ENCODE results near the gene TANGO6. TPM values are rescaled to one million over a fixed set of nuclear protein-coding genes. Genes with fewer than 3 reads are reported as not detected.

The TANGO6 gene
- total and polyA plus RNA-seq, 2 of the 8 experiments (the other 6 are each of a cell fraction or from before 2014, with no cell fraction given): 5.0 to 19.5 TPM

GRCh38 chr16:69123910-69124309 is 280.6 kb downstream of the TANGO6 start:
- Histone ChIP-seq H3K23me2 (ENCODE audit: low read depth, low read length) (no peaks in the 10 kb centered on the region), H4K20me1 (replicated peaks in 1 of 2; ENCODE audit: control insufficient read depth in 1 of 2, insufficient read depth in 2 of 2, low read length in 2 of 2) (peaks cover 0 to 6% of the 10 kb centered on the region in 2 experiments), H2AFZ (ENCODE audit: low read length) (no peak overlapping the region), H4K8ac (ENCODE audit: extremely low read depth, insufficient read depth, low read length) (no peak overlapping the region), H2AK5ac (ENCODE audit: low read depth, low read length) (no peak overlapping the region), H3K4me2 (ENCODE audit: insufficient read depth in 1 of 2, low read depth in 2 of 2, low read length in 2 of 2) (no peak overlapping the region), H3K4ac (replicated peaks; ENCODE audit: insufficient read length, low read depth, low read length) (no peak overlapping the region), H3K79me2 (ENCODE audit: control insufficient read depth in 1 of 2, insufficient read depth in 2 of 2, low read length in 2 of 2) (peaks cover 0 to 34% of the 10 kb centered on the region in 2 experiments; a peak in 2 of 4 replicates), H2BK15ac (ENCODE audit: low read length) (no peak overlapping the region), H3K14ac (ENCODE audit: insufficient read length) (no peak overlapping the region), H3K27me3 (replicated peaks in 1 of 4; ENCODE audit: control insufficient read depth in 3 of 4, extremely low read depth in 1 of 4, insufficient read depth in 3 of 4, low read length in 3 of 4) (no peaks in the 10 kb centered on the region), H3K4me1 (replicated peaks in 1 of 4; ENCODE audit: control insufficient read depth in 3 of 4, insufficient read depth in 4 of 4, low read length in 3 of 4) (no peaks in the 10 kb centered on the region), H2BK20ac (ENCODE audit: low read length) (no peak overlapping the region), H2BK5ac (ENCODE audit: low read depth, low read length) (no peak overlapping the region), H3K18ac (ENCODE audit: extremely low read depth, low read length) (no peak overlapping the region), H4K91ac (replicated peaks; ENCODE audit: insufficient read length, low read length) (no peak overlapping the region), H3K4me3 (ENCODE audit: extremely low read depth in 1 of 4, insufficient read depth in 2 of 4, low read depth in 3 of 4, low read length in 4 of 4) (no peak overlapping the region), H4K5ac (ENCODE audit: insufficient read length, low read depth, low read length) (no peak overlapping the region), H3K23ac (ENCODE audit: insufficient read length) (no peak overlapping the region), H3K27ac (ENCODE audit: low read depth, low read length) (no peak overlapping the region), H2BK12ac (ENCODE audit: low read depth, low read length) (no peak overlapping the region), H3K36me3 (ENCODE audit: control insufficient read depth in 2 of 4, insufficient read depth in 4 of 4, low read length in 3 of 4) (peaks cover 0 to 28% (median 13%) of the 10 kb centered on the region in 4 experiments; a peak in 6 of 8 replicates), H3K9ac (replicated peaks in 1 of 4; ENCODE audit: extremely low read depth in 1 of 4, low read depth in 3 of 4, low read length in 3 of 4) (no peak overlapping the region), H3K56ac (replicated peaks; ENCODE audit: insufficient read length, low read depth, low read length) (no peak overlapping the region), H3K79me1 (ENCODE audit: low read depth, low read length) (peaks cover 5% of the 10 kb centered on the region), H3K9me3 (ENCODE audit: insufficient read depth in 2 of 2, low read depth in 1 of 2, low read length in 1 of 2) (no peaks in the 10 kb centered on the region), H2BK120ac (replicated peaks; ENCODE audit: low read depth, low read length) (no peak overlapping the region)
- TF ChIP-seq CTCF (IDR thresholded peaks at IDR 0.05; ENCODE audit: control extremely low read depth in 1 of 3, insufficient read depth in 1 of 3, low read depth in 1 of 3, low read length in 3 of 3): peak in 2 of 3 experiments; percentile 68; a peak in 3 of 4 replicates
- peak; percentile 81 to 85 for TF ChIP-seq RAD21 (IDR thresholded peaks at IDR 0.05 in 1 of 2, conservative IDR thresholded peaks at IDR 0.05 in 1 of 2; ENCODE audit: low read depth in 2 of 2, low read length in 2 of 2)
- no peak for TF ChIP-seq HDAC6 (IDR thresholded peaks at IDR 0.05; ENCODE audit: low read depth, low read length)
- no peak for TF ChIP-seq CTBP2 (IDR thresholded peaks at IDR 0.05; ENCODE audit: borderline replicate concordance, insufficient read depth, insufficient read length, low read length)
- TF ChIP-seq SIX5 (IDR thresholded peaks at IDR 0.05; ENCODE audit: low read depth, low read length): no peak
- no peak for DNase-seq (ENCODE audit: low read depth in 1 of 2, low spot score in 2 of 2)
- POLR2A ChIA-PET (ENCODE audit: partially characterized antibody): interaction anchor here (0.7 to 3.4 kb wide), 7 partner anchors 9 to 277 kb away, joined by 3 to 14 read pairs (median 4); partner anchors contain the start of genes CHTF8 and UTP4
- FAIRE-seq: peak; percentile 77
- CTCF ChIA-PET (ENCODE audit: partially characterized antibody): interaction anchor here (0.6 to 12.3 kb wide), 60 partner anchors 9 to 1627 kb away, joined by 3 to 174 read pairs (median 4); partner anchors contain the start of genes CHTF8, NIP7 and UTP4
- 92% methylated on average over 3 of the region's 3 CpGs; no CpG with 5 or more reads in 1 of the 2 experiments for WGBS, 2 experiments (ENCODE audit: extremely low coverage in 1 of 2, insufficient coverage in 1 of 2, insufficient read length in 1 of 2, insufficient replicate concordance in 2 of 2, low coverage in 1 of 2, low lambda C conversion rate in 2 of 2, missing lambda C conversion rate in 1 of 2)
